Measurements from ENCODE around the gene HINFP. TPM values are rescaled to one million over a fixed set of nuclear protein-coding genes. Genes with fewer than 3 reads are reported as not detected.
A peak's percentile ranks its signal among the peaks of the same experiment; 100 is the strongest.

The HINFP gene
- total and polyA plus RNA-seq, 2 donors = 19.5 to 24.0 TPM

GRCh38 chr11:119148720-119149017, 27.3 kb downstream of the HINFP start:
- H3K27ac ChIP-seq (ENCODE audit: low read depth in 1 of 2, low read length in 1 of 2) = peak overlapping the region in 1 of 2 donors; percentile 88
- H3K36me3 ChIP-seq (ENCODE audit: control insufficient read depth in 2 of 2, insufficient read depth in 2 of 2, low read length in 1 of 2) = no peaks in the 10 kb centered on the region
- H3K4me1 ChIP-seq (ENCODE audit: control insufficient read depth in 2 of 2, insufficient read depth in 2 of 2, low read length in 2 of 2) = peaks cover 23 to 29% of the 10 kb centered on the region in 2 donors
- DNase-seq (ENCODE audit: low read depth in 6 of 9, low spot score in 9 of 9) = peak in 1 of 9 donors; percentile 53
- 1% methylated on average over 16 of the region's 16 CpGs for WGBS
- no peaks in the 10 kb centered on the region for H3K9me3 ChIP-seq (ENCODE audit: control insufficient read depth in 2 of 2, insufficient read depth in 1 of 2, low read length in 1 of 2)
- peak overlapping the region; percentile 50 to 63 for H3K4me3 ChIP-seq (ENCODE audit: low read length in 2 of 2)
- peaks cover 22 to 70% of the 10 kb centered on the region in 2 donors for H3K27me3 ChIP-seq (ENCODE audit: control insufficient read depth in 2 of 2, insufficient read depth in 1 of 2, low read length in 1 of 2)

- H3K4me1 ChIP-seq (ENCODE audit: control insufficient read depth in 2 of 2, insufficient read depth in 2 of 2, low read length in 2 of 2) = peaks cover 23 to 29% of the 10 kb centered on the region in 2 donors
- no peaks in the 10 kb centered on the region for H3K36me3 ChIP-seq (ENCODE audit: control insufficient read depth in 2 of 2, insufficient read depth in 2 of 2, low read length in 1 of 2)
- H3K27me3 ChIP-seq (ENCODE audit: control insufficient read depth in 2 of 2, insufficient read depth in 1 of 2, low read length in 1 of 2) = peaks cover 22 to 75% of the 10 kb centered on the region in 2 donors
- H3K27ac ChIP-seq (ENCODE audit: low read depth in 1 of 2, low read length in 1 of 2) = peak within 1 kb of the TSS; percentile 56 to 88
- no peaks in the 10 kb centered on the region for H3K9me3 ChIP-seq (ENCODE audit: control insufficient read depth in 2 of 2, insufficient read depth in 1 of 2, low read length in 1 of 2)
- WGBS = 1% methylated on average over 73 of the region's 73 CpGs
- peak within 1 kb of the TSS; percentile 50 to 63 for H3K4me3 ChIP-seq (ENCODE audit: low read length in 2 of 2)
- peak in 3 of 9 donors; percentile 21 to 38 (median 28) for DNase-seq (ENCODE audit: low read depth in 6 of 9, low spot score in 9 of 9)
Measured at GRCh38 chr11:119149018-119149785, 27.8 kb downstream of the HINFP start, which contains the start of gene ABCG4. Gene ABCG4, plus strand, starts transcription at chr11:119149052. Its CDS starts 914 bp downstream, at chr11:119149966.

- WGBS = 20% methylated on average over 33 of the region's 33 CpGs
- H3K9me3 ChIP-seq (ENCODE audit: control insufficient read depth in 2 of 2, insufficient read depth in 1 of 2, low read length in 1 of 2) = no peaks in the 10 kb centered on the region
- no peak overlapping the region for H3K27ac ChIP-seq (ENCODE audit: low read depth in 1 of 2, low read length in 1 of 2)
- peaks cover 23 to 29% of the 10 kb centered on the region in 2 donors for H3K4me1 ChIP-seq (ENCODE audit: control insufficient read depth in 2 of 2, insufficient read depth in 2 of 2, low read length in 2 of 2)
- DNase-seq (ENCODE audit: low read depth in 6 of 9, low spot score in 9 of 9) = no peak
- H3K4me3 ChIP-seq (ENCODE audit: low read length in 2 of 2) = peak overlapping the region; percentile 50 to 63
- H3K27me3 ChIP-seq (ENCODE audit: control insufficient read depth in 2 of 2, insufficient read depth in 1 of 2, low read length in 1 of 2) = peaks cover 22 to 78% of the 10 kb centered on the region in 2 donors
- no peaks in the 10 kb centered on the region for H3K36me3 ChIP-seq (ENCODE audit: control insufficient read depth in 2 of 2, insufficient read depth in 2 of 2, low read length in 1 of 2)
Measured at GRCh38 chr11:119149786-119150275, 28.5 kb downstream of the HINFP start.

GRCh38 chr11:119152043-119152442, 30.7 kb downstream of the HINFP start:
- Histone ChIP-seq H3K4me3 (ENCODE audit: low read length in 2 of 2) (no peak overlapping the region), H3K4me1 (ENCODE audit: control insufficient read depth in 2 of 2, insufficient read depth in 2 of 2, low read length in 2 of 2) (peaks cover 27 to 29% of the 10 kb centered on the region in 2 donors), H3K9me3 (ENCODE audit: control insufficient read depth in 2 of 2, insufficient read depth in 1 of 2, low read length in 1 of 2) (no peaks in the 10 kb centered on the region), H3K27me3 (ENCODE audit: control insufficient read depth in 2 of 2, insufficient read depth in 1 of 2, low read length in 1 of 2) (peaks cover 22 to 82% of the 10 kb centered on the region in 2 donors), H3K36me3 (ENCODE audit: control insufficient read depth in 2 of 2, insufficient read depth in 2 of 2, low read length in 1 of 2) (no peaks in the 10 kb centered on the region), H3K27ac (ENCODE audit: low read depth in 1 of 2, low read length in 1 of 2) (no peak overlapping the region)
- DNase-seq (ENCODE audit: low read depth in 6 of 9, low spot score in 9 of 9) = peak in 1 of 9 donors; percentile 41
- 82% methylated on average over 9 of the region's 9 CpGs for WGBS

GRCh38 chr11:119152604-119153003, 31.2 kb downstream of the HINFP start:
- peaks cover 22 to 83% of the 10 kb centered on the region in 2 donors for H3K27me3 ChIP-seq (ENCODE audit: control insufficient read depth in 2 of 2, insufficient read depth in 1 of 2, low read length in 1 of 2)

GRCh38 chr11:119153049-119153818, 31.9 kb downstream of the HINFP start:
- no peak for DNase-seq (ENCODE audit: low read depth in 6 of 9, low spot score in 9 of 9)

More at GRCh38 chr11:119152604-119153003, 31.2 kb downstream of the HINFP start:
- H3K27ac ChIP-seq (ENCODE audit: low read depth in 1 of 2, low read length in 1 of 2) = no peak overlapping the region
- 97% methylated on average over 4 of the region's 4 CpGs for WGBS
- peaks cover 24 to 26% of the 10 kb centered on the region in 2 donors for H3K4me1 ChIP-seq (ENCODE audit: control insufficient read depth in 2 of 2, insufficient read depth in 2 of 2, low read length in 2 of 2)
- no peaks in the 10 kb centered on the region for H3K9me3 ChIP-seq (ENCODE audit: control insufficient read depth in 2 of 2, insufficient read depth in 1 of 2, low read length in 1 of 2)
- no peak overlapping the region for H3K4me3 ChIP-seq (ENCODE audit: low read length in 2 of 2)
- H3K36me3 ChIP-seq (ENCODE audit: control insufficient read depth in 2 of 2, insufficient read depth in 2 of 2, low read length in 1 of 2) = no peaks in the 10 kb centered on the region
- no peak for DNase-seq (ENCODE audit: low read depth in 6 of 9, low spot score in 9 of 9)

GRCh38 chr11:119154178-119154577, 32.8 kb downstream of the HINFP start:
- Histone ChIP-seq H3K4me1 (ENCODE audit: control insufficient read depth in 2 of 2, insufficient read depth in 2 of 2, low read length in 2 of 2) (peaks cover 13 to 18% of the 10 kb centered on the region in 2 donors), H3K4me3 (ENCODE audit: low read length in 2 of 2) (no peak overlapping the region), H3K27me3 (ENCODE audit: control insufficient read depth in 2 of 2, insufficient read depth in 1 of 2, low read length in 1 of 2) (peaks cover 22 to 72% of the 10 kb centered on the region in 2 donors), H3K9me3 (ENCODE audit: control insufficient read depth in 2 of 2, insufficient read depth in 1 of 2, low read length in 1 of 2) (no peaks in the 10 kb centered on the region), H3K36me3 (ENCODE audit: control insufficient read depth in 2 of 2, insufficient read depth in 2 of 2, low read length in 1 of 2) (peaks cover 0 to 3% of the 10 kb centered on the region in 2 donors), H3K27ac (ENCODE audit: low read depth in 1 of 2, low read length in 1 of 2) (no peak overlapping the region)
- DNase-seq (ENCODE audit: low read depth in 6 of 9, low spot score in 9 of 9) = no peak
- WGBS = 96% methylated on average over 6 of the region's 6 CpGs

More at GRCh38 chr11:119153049-119153818, 31.9 kb downstream of the HINFP start:
- Histone ChIP-seq H3K4me1 (ENCODE audit: control insufficient read depth in 2 of 2, insufficient read depth in 2 of 2, low read length in 2 of 2) (peaks cover 20% of the 10 kb centered on the region in 2 donors), H3K4me3 (ENCODE audit: low read length in 2 of 2) (no peak overlapping the region), H3K27ac (ENCODE audit: low read depth in 1 of 2, low read length in 1 of 2) (no peak overlapping the region), H3K36me3 (ENCODE audit: control insufficient read depth in 2 of 2, insufficient read depth in 2 of 2, low read length in 1 of 2) (peaks cover 0 to under 1% of the 10 kb centered on the region in 2 donors), H3K9me3 (ENCODE audit: control insufficient read depth in 2 of 2, insufficient read depth in 1 of 2, low read length in 1 of 2) (no peaks in the 10 kb centered on the region), H3K27me3 (ENCODE audit: control insufficient read depth in 2 of 2, insufficient read depth in 1 of 2, low read length in 1 of 2) (peaks cover 22 to 80% of the 10 kb centered on the region in 2 donors)
- 92% methylated on average over 9 of the region's 9 CpGs for WGBS

- no peak overlapping the region for H3K4me3 ChIP-seq (ENCODE audit: low read length in 2 of 2)
- H3K4me1 ChIP-seq (ENCODE audit: control insufficient read depth in 2 of 2, insufficient read depth in 2 of 2, low read length in 2 of 2) = peaks cover 5 to 9% of the 10 kb centered on the region in 2 donors
- 62% methylated on average over 8 of the region's 8 CpGs for WGBS
- H3K27me3 ChIP-seq (ENCODE audit: control insufficient read depth in 2 of 2, insufficient read depth in 1 of 2, low read length in 1 of 2) = peaks cover 6 to 57% of the 10 kb centered on the region in 2 donors
- peaks cover 0 to 3% of the 10 kb centered on the region in 2 donors for H3K36me3 ChIP-seq (ENCODE audit: control insufficient read depth in 2 of 2, insufficient read depth in 2 of 2, low read length in 1 of 2)
- H3K27ac ChIP-seq (ENCODE audit: low read depth in 1 of 2, low read length in 1 of 2) = no peak overlapping the region
- no peaks in the 10 kb centered on the region for H3K9me3 ChIP-seq (ENCODE audit: control insufficient read depth in 2 of 2, insufficient read depth in 1 of 2, low read length in 1 of 2)
- DNase-seq (ENCODE audit: low read depth in 6 of 9, low spot score in 9 of 9) = no peak
Measured at GRCh38 chr11:119155733-119156492, 34.5 kb downstream of the HINFP start.

All from thymus (tissue), 11 donors.